HG03159 (cell line): ENCODE data around the gene DOCK9.

Experiments
- ATAC-seq: cut with Tn5 transposase; IDR thresholded peaks from one replicate; pipeline ENCODE4 v1.9.1; 2021; ENCODE audit warnings: mild to moderate bottlenecking, moderate library complexity; ENCODE audit not compliant: unreplicated experiment

DOCK9 gene, protein sequence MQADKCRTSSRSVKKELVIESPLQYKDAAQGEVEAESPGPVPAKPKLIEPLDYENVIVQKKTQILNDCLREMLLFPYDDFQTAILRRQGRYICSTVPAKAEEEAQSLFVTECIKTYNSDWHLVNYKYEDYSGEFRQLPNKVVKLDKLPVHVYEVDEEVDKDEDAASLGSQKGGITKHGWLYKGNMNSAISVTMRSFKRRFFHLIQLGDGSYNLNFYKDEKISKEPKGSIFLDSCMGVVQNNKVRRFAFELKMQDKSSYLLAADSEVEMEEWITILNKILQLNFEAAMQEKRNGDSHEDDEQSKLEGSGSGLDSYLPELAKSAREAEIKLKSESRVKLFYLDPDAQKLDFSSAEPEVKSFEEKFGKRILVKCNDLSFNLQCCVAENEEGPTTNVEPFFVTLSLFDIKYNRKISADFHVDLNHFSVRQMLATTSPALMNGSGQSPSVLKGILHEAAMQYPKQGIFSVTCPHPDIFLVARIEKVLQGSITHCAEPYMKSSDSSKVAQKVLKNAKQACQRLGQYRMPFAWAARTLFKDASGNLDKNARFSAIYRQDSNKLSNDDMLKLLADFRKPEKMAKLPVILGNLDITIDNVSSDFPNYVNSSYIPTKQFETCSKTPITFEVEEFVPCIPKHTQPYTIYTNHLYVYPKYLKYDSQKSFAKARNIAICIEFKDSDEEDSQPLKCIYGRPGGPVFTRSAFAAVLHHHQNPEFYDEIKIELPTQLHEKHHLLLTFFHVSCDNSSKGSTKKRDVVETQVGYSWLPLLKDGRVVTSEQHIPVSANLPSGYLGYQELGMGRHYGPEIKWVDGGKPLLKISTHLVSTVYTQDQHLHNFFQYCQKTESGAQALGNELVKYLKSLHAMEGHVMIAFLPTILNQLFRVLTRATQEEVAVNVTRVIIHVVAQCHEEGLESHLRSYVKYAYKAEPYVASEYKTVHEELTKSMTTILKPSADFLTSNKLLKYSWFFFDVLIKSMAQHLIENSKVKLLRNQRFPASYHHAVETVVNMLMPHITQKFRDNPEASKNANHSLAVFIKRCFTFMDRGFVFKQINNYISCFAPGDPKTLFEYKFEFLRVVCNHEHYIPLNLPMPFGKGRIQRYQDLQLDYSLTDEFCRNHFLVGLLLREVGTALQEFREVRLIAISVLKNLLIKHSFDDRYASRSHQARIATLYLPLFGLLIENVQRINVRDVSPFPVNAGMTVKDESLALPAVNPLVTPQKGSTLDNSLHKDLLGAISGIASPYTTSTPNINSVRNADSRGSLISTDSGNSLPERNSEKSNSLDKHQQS (N-terminal part only)

DNA sequence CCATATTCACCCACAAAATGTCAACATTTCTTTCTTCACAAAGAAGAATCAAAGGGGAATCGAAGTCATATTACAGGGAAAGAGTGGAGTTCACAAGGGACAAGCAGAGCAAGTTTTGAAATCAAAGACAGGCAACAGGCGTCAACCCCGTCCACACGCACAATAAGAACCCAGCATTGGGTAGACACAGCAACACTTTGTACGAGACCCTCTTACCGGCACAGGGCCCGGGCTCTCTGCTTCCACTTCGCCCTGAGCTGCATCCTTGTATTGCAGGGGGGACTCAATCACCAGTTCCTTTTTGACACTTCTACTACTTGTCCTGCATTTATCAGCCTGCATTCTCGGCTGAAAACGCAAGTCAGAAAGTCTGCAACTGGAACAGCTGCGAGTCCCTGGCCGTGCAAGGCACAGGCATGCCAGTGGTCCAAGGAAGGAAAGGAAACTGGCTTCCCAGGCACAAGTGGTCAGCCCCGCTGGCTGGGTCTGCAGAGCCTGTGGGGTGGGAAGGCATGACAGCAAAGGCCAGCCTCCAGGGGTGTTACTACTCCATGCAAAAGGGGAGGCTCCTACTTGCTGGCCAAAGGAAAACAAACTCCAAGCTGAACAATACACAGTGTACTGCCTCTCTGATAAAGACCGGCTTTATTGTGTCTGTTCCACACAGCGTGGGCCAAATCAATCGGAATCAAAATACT lies at the start of gene DOCK9:
DOCK9 (minus strand) TSS at position 497 of the 698 bp plus-strand sequence; CDS start at position 342, 155 bp downstream.
- ATAC-seq = no peak

DNA sequence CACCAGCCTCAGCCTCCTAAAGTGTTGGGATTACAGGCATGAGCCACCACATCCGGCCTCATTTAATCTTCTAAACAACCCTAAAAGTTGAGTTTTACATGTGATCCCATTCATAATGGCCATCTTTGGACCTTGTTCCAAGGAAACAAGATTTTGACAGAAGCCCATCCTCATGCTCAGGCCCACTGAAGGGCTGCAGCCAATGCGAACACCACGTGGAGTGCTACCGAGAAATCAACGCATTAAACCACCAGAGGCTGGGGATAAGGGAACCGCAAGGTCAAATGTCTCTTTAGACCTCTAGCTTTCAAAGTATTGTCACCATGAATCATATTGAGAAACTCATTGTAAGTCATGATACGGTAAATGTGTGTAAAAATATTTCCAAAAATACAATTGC lies 49.4 kb upstream of the DOCK9 start:
- ATAC-seq = no peak

DNA sequence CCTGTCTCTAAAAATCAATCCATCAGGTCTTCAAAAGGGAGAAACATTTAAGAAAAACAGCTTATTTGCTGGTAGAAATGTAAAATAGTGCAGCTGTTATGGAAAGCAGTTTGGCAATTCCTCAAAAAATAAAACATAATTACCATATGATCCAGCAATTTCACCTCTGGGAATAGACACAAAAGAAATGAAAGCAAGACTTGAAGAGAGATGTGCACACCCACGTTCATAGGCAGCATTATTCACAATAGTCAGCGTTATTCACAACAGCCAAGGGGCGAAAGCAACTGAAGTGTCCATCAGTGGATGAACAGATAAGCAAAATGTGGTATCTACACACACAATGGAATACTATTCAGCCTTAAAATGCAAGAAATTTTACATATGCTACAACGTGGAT lies 45.1 kb upstream of the DOCK9 start:
- no peak for ATAC-seq

DNA sequence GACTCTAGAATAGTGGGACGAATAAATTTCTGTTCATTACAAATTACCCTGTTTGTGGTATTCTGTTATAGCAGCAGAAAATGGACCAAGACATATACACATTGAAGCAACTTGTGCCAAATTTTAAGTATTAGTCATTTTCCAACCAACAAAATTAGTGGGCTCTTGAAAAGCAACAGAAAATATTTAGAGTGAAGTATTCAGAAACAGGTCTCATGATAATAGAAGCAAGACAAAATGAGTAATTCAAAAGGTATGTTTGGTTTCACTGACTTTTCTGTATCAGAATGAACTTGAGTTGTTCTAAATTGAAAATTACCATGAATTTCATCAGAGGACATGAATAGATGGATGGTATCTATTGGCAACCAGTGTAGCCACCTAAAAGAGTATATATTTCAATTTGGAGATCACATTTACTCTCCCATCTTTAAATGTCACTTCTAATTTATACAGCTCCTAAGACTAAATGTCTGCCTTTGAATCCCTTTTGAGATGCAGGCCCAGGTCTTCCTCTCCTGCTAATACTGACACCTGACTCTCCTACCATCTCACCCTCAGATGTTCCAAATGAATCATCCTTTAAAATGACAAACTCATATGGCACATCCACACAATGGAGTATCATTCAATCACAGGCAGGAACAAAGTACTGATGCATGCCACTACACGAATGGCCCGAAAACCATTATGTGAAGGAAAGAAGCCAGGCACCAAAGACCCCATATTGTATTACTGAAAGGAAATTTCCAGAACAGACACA lies 40.7 kb upstream of the DOCK9 start:
- no peak for ATAC-seq

DNA sequence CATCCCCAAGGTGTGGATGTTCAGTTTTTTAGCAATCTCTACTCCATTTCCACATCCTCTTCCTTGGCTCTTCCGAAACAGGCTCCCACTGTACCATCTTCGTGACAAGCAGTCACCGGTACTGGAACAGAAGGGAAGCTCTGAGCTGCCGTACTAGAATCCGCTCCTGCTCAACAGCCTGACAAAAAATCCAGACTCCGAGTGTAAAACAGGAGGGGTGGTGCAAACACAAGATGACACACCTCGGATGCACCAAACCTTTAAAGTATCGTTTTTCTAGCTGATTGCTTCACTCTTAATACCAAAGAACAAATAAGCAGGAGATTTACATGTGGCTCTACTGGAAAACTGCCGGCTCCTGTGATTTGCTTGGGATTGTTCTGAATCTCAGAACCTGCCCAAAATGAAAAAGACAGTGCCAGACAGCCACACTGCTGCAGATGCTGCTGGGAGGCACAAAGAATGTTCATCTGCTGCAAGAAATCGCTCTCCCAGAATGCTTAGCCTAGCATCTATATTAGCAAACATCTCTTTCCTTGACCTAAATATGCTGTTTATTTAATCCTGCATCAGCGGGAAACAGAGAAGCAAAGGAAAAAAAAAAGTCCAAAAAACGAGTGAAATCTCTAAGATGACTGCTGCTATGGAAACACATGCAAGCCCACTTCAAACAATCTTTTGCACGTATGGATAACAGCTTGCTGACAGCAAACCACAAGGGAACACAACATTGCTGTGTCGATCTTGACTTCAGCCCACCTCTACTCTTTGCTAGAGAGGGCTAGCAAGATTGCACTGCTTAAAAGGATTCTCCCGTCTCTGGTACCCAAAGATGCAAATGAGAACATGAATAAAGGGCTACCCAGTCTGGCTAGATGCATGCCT lies 38.0 kb upstream of the DOCK9 start:
- no peak for ATAC-seq

DNA sequence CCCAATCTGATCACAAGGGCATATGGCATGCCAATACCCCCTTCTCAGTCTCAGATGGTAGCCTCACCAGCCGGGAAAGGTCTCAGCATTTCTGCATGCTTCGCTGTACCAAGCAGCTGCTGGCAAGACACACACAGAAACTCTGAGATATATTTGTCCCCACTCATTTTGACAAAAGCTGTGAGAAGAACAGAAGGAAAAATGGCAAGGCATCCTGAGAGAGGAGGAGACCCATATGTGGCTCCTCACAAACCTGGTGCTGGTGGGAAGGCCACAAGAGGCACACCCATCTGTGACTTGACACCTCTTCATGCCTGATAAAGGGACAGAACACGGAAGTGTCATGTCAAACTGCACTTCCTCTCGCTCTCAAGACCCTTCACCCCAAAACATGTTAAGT lies 36.7 kb upstream of the DOCK9 start:
- ATAC-seq = no peak

DNA sequence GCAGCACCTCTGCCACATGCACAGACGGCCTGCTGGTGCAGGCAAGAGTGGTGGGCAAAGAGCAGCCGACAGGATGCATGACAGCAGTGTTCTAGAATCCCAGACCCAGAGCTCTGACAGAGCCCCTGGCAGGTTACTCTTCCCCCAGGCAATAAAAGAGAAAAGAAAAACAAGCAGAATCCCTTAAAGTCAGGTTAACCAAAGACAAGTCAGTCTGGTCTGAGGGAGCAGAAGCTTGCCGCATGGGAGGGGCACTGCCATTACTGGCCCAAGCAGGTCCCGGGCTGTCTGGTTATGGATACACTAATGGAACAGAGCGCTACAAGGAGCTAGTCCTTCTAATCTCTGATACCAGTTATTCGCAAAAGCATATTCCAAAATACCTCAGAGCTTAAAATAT lies 36.1 kb upstream of the DOCK9 start:
- ATAC-seq = no peak

DNA sequence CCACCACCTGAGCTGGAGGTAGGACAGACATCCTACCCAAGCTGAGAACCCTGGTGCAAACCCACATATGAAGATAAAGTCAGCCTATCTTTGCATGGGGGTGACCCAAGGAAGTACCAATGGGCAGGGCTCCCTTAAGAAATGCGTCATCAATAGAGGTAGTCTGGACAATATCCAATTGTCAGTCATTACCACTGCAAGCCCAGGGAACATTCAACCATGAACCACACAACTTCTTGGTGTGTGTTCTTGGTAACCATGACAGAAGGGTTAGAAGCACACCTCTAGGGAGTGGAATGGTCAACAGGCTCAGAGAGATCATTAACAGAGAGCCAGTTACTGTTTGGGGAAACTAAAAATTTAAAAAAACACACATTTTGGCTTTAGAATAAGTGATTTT lies 34.7 kb upstream of the DOCK9 start:
- ATAC-seq = no peak

DNA sequence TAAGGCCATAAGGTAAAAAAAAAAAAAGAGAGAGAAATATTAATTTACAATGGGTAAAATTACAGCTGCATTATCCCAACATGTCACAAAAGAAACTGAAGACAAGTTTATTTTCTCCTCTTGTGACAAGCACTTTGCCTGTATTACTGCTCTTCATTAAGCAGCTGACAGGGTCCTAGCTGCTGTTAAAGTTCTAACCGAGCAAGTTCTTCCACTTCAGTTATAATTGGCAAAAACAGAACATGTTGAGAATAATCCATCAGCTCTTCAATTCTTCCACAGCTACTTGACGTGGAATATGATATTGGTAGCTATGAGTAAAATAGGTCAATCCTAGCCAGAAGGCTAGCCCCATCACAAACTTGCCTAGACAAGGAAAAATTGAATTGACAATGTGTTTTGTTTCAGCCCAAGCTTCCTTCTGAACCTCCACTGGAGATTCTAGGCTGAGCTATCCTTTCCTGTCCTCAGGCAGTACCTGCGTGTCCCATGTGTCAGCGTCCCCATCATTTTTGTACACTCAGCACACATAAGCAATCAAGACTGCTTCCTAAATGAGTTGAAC lies 32.2 kb upstream of the DOCK9 start:
- ATAC-seq = no peak

DNA sequence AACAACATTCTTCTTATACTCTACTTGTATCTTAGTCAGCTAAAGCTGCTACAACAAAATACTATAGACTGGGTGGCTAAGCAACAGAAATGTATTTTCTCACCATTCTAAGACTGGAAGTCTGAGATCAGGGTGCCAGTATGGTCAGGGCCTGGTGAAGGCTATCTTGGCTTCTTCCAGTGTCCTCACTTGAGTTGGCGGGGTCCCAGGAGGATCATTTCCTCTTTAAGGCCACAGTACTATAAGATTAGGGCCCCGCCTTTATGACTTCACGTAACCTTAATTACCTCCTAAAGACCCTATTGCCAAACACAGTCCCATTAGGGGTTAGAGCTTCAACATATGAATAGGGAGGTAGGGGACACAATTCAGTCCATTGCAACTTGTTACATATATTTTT lies 30.7 kb upstream of the DOCK9 start:
- no peak for ATAC-seq

DNA sequence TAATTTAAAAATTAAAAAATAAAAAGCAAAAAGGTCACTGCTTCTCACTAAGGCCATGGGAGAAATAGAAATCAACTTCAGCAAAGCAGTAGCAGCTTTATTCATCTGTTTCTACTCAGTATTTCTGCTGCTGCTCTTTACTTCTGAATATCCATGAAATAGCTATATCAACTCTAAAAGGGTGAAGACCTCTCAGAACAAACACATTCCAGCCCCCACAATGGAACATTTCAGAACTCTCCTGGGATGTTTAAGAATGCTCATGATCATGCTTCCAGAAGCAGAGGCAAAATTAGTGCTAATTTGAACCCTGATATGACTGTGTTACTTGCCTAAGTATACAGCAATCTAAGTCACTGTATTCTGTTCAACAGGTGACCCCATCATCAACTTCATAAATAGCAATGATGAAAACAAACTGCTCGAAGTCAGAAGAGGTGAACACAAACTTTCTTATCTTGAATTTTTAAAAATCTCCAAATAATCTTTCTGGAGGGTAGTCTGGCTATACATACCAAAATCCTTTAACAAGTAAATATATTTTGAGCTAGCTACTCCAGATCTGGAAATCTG lies 29.6 kb upstream of the DOCK9 start:
- ATAC-seq = no peak

DNA sequence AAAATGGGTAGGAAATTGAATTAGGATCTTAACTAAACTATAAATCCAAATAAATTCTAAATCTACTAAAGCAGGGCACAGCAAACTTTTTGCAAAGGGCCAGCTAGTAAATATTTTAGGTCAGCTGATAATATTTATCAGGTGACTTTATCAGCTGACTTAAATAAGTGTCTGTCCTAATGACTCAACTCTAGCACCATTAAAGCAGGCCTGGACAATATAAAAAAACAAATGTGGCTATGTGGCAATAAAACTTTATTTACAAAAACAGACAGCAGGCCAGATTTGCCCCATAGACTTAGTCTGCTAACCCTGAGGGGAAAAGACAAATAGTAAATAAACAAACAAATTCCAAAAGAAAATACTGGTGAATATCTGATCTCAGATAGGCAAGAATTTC lies 27.7 kb upstream of the DOCK9 start:
- ATAC-seq = no peak

DNA sequence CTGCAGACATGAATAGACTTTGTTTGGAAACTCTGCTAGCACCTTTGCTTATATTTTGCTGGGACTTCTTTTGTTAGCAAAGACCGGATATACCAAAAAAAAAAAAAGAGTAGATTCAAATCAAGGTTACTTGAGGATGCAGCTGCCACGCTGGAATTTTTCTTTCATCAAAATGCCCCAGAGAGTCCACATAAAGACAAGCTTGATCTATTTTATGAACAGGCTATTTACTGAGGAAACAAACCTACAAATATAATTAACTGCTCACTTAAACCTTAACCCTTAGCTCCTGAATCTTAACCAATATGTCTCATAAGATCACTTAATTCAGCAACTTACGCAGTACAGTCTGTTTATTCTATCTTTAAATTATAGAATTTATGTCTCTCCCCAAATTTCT lies 27.1 kb upstream of the DOCK9 start:
- ATAC-seq = no peak

DNA sequence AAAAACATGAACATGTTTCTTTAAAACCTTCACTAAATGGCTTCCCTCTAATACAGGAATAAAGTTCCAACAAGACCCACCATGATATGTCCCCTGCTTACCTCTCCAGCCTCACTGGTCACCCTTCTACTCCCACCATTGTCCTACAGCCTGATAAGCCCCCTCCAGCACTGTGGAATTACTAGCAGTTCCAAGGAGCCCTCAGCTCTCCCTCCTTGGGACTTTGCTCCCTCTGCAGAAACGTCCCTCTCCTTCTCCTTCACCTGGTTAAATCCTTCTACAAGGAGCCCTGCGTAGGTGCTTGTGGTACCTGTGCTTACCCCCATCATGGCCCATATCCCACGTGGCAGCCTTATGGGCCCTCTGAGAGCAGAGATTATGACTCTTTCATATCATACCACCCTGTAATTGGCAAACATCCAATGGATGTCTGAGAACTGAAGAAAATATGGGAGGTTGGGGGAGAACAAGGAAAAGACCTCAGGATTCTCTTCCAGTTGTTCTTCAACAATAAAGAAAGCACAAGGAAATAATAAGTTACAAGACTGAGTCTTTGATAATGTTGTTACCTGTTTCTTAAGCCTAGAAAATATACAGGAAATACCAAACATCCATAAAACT lies 26.1 kb upstream of the DOCK9 start:
- no peak for ATAC-seq

DNA sequence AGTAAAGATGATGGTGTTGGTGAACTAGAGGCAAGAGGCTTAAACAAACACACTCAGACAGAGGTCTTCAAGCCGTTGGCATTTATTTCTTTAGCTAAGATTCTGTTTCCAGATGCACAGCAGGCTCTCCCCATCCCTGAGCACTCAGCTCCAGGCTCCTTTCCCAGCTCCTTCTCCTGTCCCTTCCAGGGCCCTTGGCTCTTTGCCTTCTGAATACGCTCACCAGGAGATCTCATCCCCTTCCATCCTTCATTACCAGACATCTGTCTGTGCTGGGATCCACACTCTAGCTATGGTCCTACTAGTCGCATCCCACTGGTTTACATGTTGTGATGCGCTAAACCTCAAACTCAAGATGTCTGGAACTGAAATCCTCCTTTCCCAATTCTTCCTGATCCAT lies 25.3 kb upstream of the DOCK9 start:
- no peak for ATAC-seq

DNA sequence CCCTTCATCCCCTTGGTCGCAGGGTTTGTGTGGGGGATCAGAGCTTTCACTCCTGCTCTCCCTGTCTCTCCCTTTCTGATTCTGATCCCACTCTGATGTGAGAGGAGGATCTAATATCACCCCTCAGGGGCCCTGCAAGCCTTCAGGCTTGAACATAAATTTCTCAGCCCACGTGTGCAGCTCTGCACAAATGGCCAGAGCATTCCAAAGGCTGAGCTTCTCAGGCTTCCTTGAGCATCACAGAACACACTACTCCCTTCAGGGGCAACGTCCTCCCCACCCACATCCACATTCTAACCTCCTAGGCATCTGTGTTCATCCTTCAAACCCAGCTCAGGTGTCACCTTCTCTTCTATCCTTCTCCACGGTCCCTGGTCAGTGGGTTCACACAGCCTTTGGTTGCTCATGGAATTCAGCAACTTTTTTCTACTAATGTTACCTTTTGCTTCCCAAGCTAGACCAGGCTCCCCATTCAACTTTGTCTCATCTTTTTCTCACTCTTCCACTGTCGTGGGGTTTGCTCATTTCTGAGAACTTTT lies 24.4 kb upstream of the DOCK9 start:
- no peak for ATAC-seq

DNA sequence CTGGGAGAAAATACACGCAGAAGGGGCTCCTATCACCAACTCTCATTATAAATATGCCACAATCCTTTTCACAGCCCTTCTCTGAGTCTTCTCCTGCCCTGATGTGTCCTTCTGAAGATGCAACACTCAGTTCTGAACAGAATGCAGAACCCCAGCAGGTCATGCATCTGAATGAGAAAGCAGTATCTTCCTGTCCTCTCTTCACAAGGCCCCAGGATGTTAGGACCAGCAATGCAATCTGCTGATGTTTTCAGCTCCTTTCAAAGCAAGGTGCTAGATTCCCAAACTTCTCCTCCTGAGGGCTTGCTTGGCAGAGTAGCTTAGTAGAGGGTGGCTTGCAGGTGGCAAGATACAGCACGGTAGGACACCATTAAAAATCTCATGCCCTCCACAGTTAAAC lies 22.3 kb upstream of the DOCK9 start:
- ATAC-seq = no peak

DNA sequence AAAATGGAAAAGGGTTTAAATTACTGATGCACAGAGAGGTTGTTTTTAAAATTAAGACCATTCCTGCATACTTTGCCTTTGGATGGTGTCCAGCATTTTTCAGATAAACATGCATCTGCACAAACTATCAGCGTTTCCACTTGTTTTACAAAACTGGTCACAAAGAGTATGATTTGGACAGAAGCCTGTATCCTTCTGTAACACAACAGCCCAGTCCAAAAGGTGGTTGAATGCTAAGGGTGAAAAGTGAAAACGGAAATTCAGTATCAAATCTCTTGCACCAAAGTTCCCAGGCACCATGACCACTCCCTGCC lies 21.7 kb upstream of the DOCK9 start:
- no peak for ATAC-seq
